ENCODE data around the gene ASB7. TPM values are rescaled to one million over a fixed set of nuclear protein-coding genes. Genes with fewer than 3 reads are reported as not detected.

ASB7 gene
- total and polyA plus RNA-seq, 7 donors: 2.3 to 6.9 (median 5.4) TPM

DNA sequence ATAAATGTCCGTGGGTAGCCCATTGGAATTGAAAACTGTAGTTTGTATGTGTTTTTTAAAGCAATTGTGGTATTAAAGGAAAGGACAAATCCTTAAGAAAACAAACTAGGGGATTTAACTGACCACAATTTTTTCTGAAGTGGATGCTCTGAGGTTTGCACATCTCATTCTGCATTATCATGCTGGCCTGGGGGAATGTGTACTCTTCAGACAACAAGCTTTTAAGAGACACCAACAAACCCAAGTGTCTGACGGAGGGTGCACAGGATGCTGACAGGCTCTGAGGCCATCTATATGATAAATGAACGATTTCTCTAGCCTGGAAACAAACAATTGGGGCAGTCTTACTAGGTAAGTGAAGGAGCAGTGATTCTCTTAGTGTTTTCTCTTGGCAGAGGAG, 9.5 kb upstream of the ASB7 start:
- peaks cover 13% of the 10 kb centered on the region for H3K4me1 ChIP-seq
- no peak for TF ChIP-seq CTCF (IDR thresholded peaks at IDR 0.05)
- H3K27ac ChIP-seq: no peak overlapping the region
- WGBS, 3 donors: 88 to 94% (median 90%) methylated on average over 3 of the region's 3 CpGs
- DNase-seq (no peak), ATAC-seq (no peak)
- H3K36me3 ChIP-seq (ENCODE audit: insufficient read depth in 1 of 2, low read depth in 1 of 2): no peaks in the 10 kb centered on the region
- H3K27me3 ChIP-seq (ENCODE audit: insufficient read depth in 3 of 3, low read length in 2 of 3): no peaks in the 10 kb centered on the region
- H3K4me3 ChIP-seq: no peak overlapping the region
- H3K9me3 ChIP-seq: no peaks in the 10 kb centered on the region
- intact Hi-C loops (cut with DNase I): no loop called here

GRCh38 chr15:100593431-100593830, 9.0 kb upstream of the ASB7 start:
- Histone ChIP-seq H3K27ac (no peak overlapping the region), H3K4me3 (no peak overlapping the region), H3K27me3 (ENCODE audit: insufficient read depth in 3 of 3, low read length in 2 of 3) (no peaks in the 10 kb centered on the region), H3K36me3 (ENCODE audit: insufficient read depth in 1 of 2, low read depth in 1 of 2) (no peaks in the 10 kb centered on the region), H3K4me1 (peaks cover 13% of the 10 kb centered on the region), H3K9me3 (no peaks in the 10 kb centered on the region)
- DNase-seq (no peak), ATAC-seq (no peak)
- intact Hi-C loops (cut with DNase I): no loop called here
- no peak for TF ChIP-seq CTCF (IDR thresholded peaks at IDR 0.05)
- WGBS, 3 donors: 95 to 97% (median 96%) methylated on average over 2 of the region's 2 CpGs

DNA sequence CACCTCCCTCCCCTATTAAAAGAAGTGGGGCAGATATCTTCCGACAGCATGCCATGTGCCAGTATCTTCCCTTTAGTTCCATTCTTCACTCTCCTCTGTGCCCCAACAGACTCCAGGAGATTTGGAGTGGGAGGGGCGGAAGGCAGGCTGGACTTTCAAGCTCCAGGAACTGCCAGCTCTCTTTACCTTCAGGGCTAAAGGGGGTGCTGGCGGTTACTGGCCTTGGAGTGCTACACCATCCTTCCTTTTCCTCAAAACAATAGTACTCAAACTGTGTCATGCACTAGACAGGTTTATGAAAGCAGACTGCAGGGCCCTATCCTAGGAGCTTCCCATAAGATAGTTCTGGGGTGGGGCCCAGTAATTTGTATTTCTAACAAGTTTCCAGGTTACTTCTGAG, 6.4 kb upstream of the ASB7 start:
- ATAC-seq (no peak), DNase-seq (no peak)
- Histone ChIP-seq H3K4me1 (peaks cover 15% of the 10 kb centered on the region), H3K27me3 (ENCODE audit: insufficient read depth in 3 of 3, low read length in 2 of 3) (no peaks in the 10 kb centered on the region), H3K9me3 (no peaks in the 10 kb centered on the region), H3K4me3 (no peak overlapping the region), H3K36me3 (ENCODE audit: insufficient read depth in 1 of 2, low read depth in 1 of 2) (no peaks in the 10 kb centered on the region), H3K27ac (no peak overlapping the region)
- intact Hi-C loops (cut with DNase I): no loop called here
- 90 to 96% (median 94%) methylated on average over 3 of the region's 3 CpGs for whole genome bisulfite sequencing, 3 donors
- TF ChIP-seq CTCF (IDR thresholded peaks at IDR 0.05): no peak

GRCh38 chr15:100596792-100597191, 5.6 kb upstream of the ASB7 start:
- no peaks in the 10 kb centered on the region for H3K9me3 ChIP-seq
- peaks cover 17% of the 10 kb centered on the region for H3K4me1 ChIP-seq
- no peak for TF ChIP-seq CTCF (IDR thresholded peaks at IDR 0.05)
- H3K27me3 ChIP-seq (ENCODE audit: insufficient read depth in 3 of 3, low read length in 2 of 3): no peaks in the 10 kb centered on the region
- H3K4me3 ChIP-seq: no peak overlapping the region
- intact Hi-C loops (cut with DNase I): no loop called here
- H3K27ac ChIP-seq: no peak overlapping the region
- 67 to 73% (median 73%) methylated on average over 7 of the region's 7 CpGs for WGBS, 3 donors
- no peaks in the 10 kb centered on the region for H3K36me3 ChIP-seq (ENCODE audit: insufficient read depth in 1 of 2, low read depth in 1 of 2)
- DNase-seq: no peak
- no peak for ATAC-seq

GRCh38 chr15:100597862-100598261, 4.5 kb upstream of the ASB7 start:
- Histone ChIP-seq H3K27ac (no peak overlapping the region), H3K4me1 (peaks cover 17% of the 10 kb centered on the region), H3K27me3 (ENCODE audit: insufficient read depth in 3 of 3, low read length in 2 of 3) (no peaks in the 10 kb centered on the region), H3K9me3 (no peaks in the 10 kb centered on the region), H3K4me3 (no peak overlapping the region), H3K36me3 (ENCODE audit: insufficient read depth in 1 of 2, low read depth in 1 of 2) (no peaks in the 10 kb centered on the region)
- DNase-seq (no peak), ATAC-seq (no peak)
- WGBS, 3 donors: 85 to 95% (median 92%) methylated on average over 3 of the region's 3 CpGs
- intact Hi-C loops (cut with DNase I): no loop called here
- TF ChIP-seq CTCF (IDR thresholded peaks at IDR 0.05): no peak
